ENCODE data around the gene AGPS. TPM values are rescaled to one million over a fixed set of nuclear protein-coding genes. Genes with fewer than 3 reads are reported as not detected.

The AGPS gene
- total and polyA plus RNA-seq, 10 of the 15 experiments (the other 5 are each of a cell fraction or from before 2014, with no cell fraction given), result 7.9 to 54.2 (median 38.7) TPM

GRCh38 chr2:177344316-177344715 lies 48.3 kb upstream of the AGPS start:
- in situ Hi-C loops (cut with MboI) (loop anchor here (25.0 kb wide), 1 partner anchor 1207 kb away; the partner anchor contains the start of gene HOXD8), intact Hi-C loops (cut with micrococcal nuclease; ENCODE audit: unreplicated experiment) (no loop called here)
- no peak for FAIRE-seq
- peak; percentile 46; the same call in 1 of the 3 replicates for ATAC-seq
- Histone ChIP-seq H4K20me1 (ENCODE audit: control insufficient read depth, insufficient read depth) (no peaks in the 10 kb centered on the region), H3K27me3 (replicated peaks in 1 of 2; ENCODE audit: control insufficient read depth in 2 of 2, insufficient read depth in 2 of 2, low read length in 1 of 2) (no peaks in the 10 kb centered on the region), H3K4me3 (no peak overlapping the region), H3K4me2 (ENCODE audit: control insufficient read depth, insufficient read depth) (no peak overlapping the region), H3K27ac (ENCODE audit: control insufficient read depth, insufficient read depth) (no peak overlapping the region), H3K36me3 (ENCODE audit: control insufficient read depth in 2 of 2, insufficient read depth in 2 of 2, low read length in 1 of 2) (no peaks in the 10 kb centered on the region), H3K4me1 (ENCODE audit: control insufficient read depth, insufficient read depth, low read length) (peaks cover 9% of the 10 kb centered on the region), H3K9ac (ENCODE audit: control insufficient read depth, insufficient read depth, low read length) (no peak overlapping the region), H3K9me3 (replicated peaks; ENCODE audit: control insufficient read depth, insufficient read depth, low read length) (no peaks in the 10 kb centered on the region), H3K79me2 (ENCODE audit: control insufficient read depth, insufficient read depth, low read length) (no peaks in the 10 kb centered on the region), H2AFZ (ENCODE audit: control insufficient read depth, low read depth, low read length) (no peak overlapping the region)
- 100% methylated on average over 1 of the region's 1 CpG for WGBS (ENCODE audit: insufficient coverage, insufficient replicate concordance, low lambda C conversion rate, missing lambda C conversion rate)
- ChIA-PET POLR2A (no interaction called here), SMC1A (ENCODE audit: uncharacterized antibody, unreplicated experiment) (interaction anchor here (0.6 to 2.9 kb wide), 4 partner anchors 9 to 180 kb away, joined by 3 to 11 read pairs (median 4); no protein-coding TSS in a partner anchor), CTCF (interaction anchor here (0.6 to 6.5 kb wide), 7 partner anchors 8 to 573 kb away, joined by 3 to 34 read pairs (median 3); no protein-coding TSS in a partner anchor), RAD21 (ENCODE audit: unreplicated experiment) (no interaction called here)
- TF ChIP-seq HDAC2 (IDR thresholded peaks at IDR 0.05) (no peak), IKZF2 (IDR thresholded peaks at IDR 0.05) (no peak), ZNF687 (IDR thresholded peaks at IDR 0.05) (no peak), SKIL (IDR thresholded peaks at IDR 0.05; ENCODE audit: low read depth, poor library complexity, severe bottlenecking) (no peak), CEBPB (IDR thresholded peaks at IDR 0.05; ENCODE audit: borderline replicate concordance in 1 of 2, low read depth in 2 of 2, low read length in 2 of 2) (no peak), SUZ12 (IDR thresholded peaks at IDR 0.05; ENCODE audit: unreplicated experiment) (no peak), BHLHE40 (IDR thresholded peaks at IDR 0.05; ENCODE audit: borderline replicate concordance in 1 of 2, low read depth in 2 of 2, low read length in 1 of 2) (no peak), IRF3 (IDR thresholded peaks at IDR 0.05) (no peak), BRCA1 (IDR thresholded peaks at IDR 0.05; ENCODE audit: low read depth, low read length) (no peak), ASH2L (IDR thresholded peaks at IDR 0.05; ENCODE audit: borderline replicate concordance, low read depth) (no peak), PAX5 (IDR thresholded peaks at IDR 0.05; ENCODE audit: borderline replicate concordance, low read depth, low read length) (no peak)
- BruUV-seq (replicated peaks), result no TSS peak
- no peak for DNase-seq (ENCODE audit: low read depth, low spot score)
